PC-3 (cell line): ENCODE data around the gene RAB44. TPM values are rescaled to one million over a fixed set of nuclear protein-coding genes. Genes with fewer than 3 reads are reported as not detected.

Source experiments
- ATAC-seq: fragments of 200-7000 bp; cut with Tn5 transposase; 2 replicates; pipeline ENCODE4 v1.9.1; 2020; ENCODE audit warnings: mild to moderate bottlenecking, moderate library complexity
- BruUV-seq: library from RNA; stranded (reverse); fragments of 400-500 nt; replicated peaks from 2 replicates; lab custom pipeline; 2021; lab: Mats Ljungman, UMichigan
- CTCF ChIA-PET: fragments of 300-600 bp; sonication (Branson Sonifier 250); formaldehyde crosslinking; loops from one replicate; lab custom pipeline; 2022; ENCODE audit warnings: antibody characterized with exemption; lab: Charles Lee
- POLR2A ChIA-PET: fragments of 300-600 bp; sonication (Branson Sonifier 250); formaldehyde crosslinking; loops from one replicate; lab custom pipeline; 2022; ENCODE audit warnings: antibody characterized with exemption; ENCODE audit not compliant: unreplicated experiment; lab: Charles Lee
- DNase-seq: peaks from one replicate; pipeline ENCODE4 v3.0.0-alpha.2; 2015
- H2AFZ ChIP-seq: fragments of 300-600 bp; sonication (generic); 2 replicates; pipeline ENCODE4 v1.6.0; 2016; ENCODE audit warnings: antibody characterized with exemption, low read length
- H3F3A ChIP-seq: fragments of 300-600 bp; sonication (generic); one replicate; pipeline ENCODE4 v1.6.0; 2017; ENCODE audit warnings: antibody characterized with exemption, low read length, control low read depth, mild to moderate bottlenecking; ENCODE audit not compliant: unreplicated experiment
- H3K27ac ChIP-seq: fragments of 300-600 bp; sonication (generic); 2 replicates; pipeline ENCODE4 v1.5.1; 2016; ENCODE audit warnings: mild to moderate bottlenecking, low read length
- H3K27me3 ChIP-seq: fragments of 300-600 bp; sonication (generic); 2 replicates; pipeline ENCODE4 v1.6.1; 2016; ENCODE audit warnings: low read length, mixed read lengths
- H3K36me3 ChIP-seq: fragments of 300-600 bp; sonication (generic); 2 replicates; pipeline ENCODE4 v1.6.1; 2016; ENCODE audit warnings: low read depth, mixed run types, low read length, mixed read lengths
- H3K4me1 ChIP-seq: fragments of 300-600 bp; sonication (generic); 2 replicates; pipeline ENCODE4 v1.5.1; 2016; ENCODE audit warnings: low read length; ENCODE audit not compliant: insufficient read depth
- H3K4me2 ChIP-seq: fragments of 300-600 bp; sonication (generic); 2 replicates; pipeline ENCODE4 v1.6.0; 2016; ENCODE audit warnings: low read length
- H3K4me3 ChIP-seq: fragments of 300-600 bp; sonication (generic); 2 replicates; pipeline ENCODE4 v1.5.1; 2016; ENCODE audit warnings: mild to moderate bottlenecking, low read length, mixed read lengths
- H3K79me2 ChIP-seq: fragments of 300-600 bp; sonication (generic); 2 replicates; pipeline ENCODE4 v1.6.1; 2017; ENCODE audit warnings: low read length, mixed read lengths
- H3K9ac ChIP-seq: fragments of 300-600 bp; sonication (generic); 2 replicates; pipeline ENCODE4 v1.6.0; 2016; ENCODE audit warnings: mild to moderate bottlenecking, low read length
- H3K9me2 ChIP-seq: fragments of 300-600 bp; sonication (generic); replicated peaks from 2 replicates; pipeline ENCODE4 v1.6.1; 2016; ENCODE audit warnings: mixed run types, low read length, mixed read lengths
- H3K9me3 ChIP-seq: fragments of 300-600 bp; sonication (generic); 2 replicates; pipeline ENCODE4 v1.6.1; 2016; ENCODE audit warnings: low read length, mixed read lengths
- H4K20me1 ChIP-seq: fragments of 300-600 bp; sonication (generic); 2 replicates; pipeline ENCODE4 v1.6.1; 2016; ENCODE audit warnings: low read length, mixed read lengths
- CTCF ChIP-seq: fragments of 300-600 bp; sonication (generic); conservative IDR thresholded peaks from 2 replicates; pipeline ENCODE4 v1.5.1; 2017; ENCODE audit warnings: antibody characterized with exemption, low read depth, mild to moderate bottlenecking, low read length
- EZH2 ChIP-seq: fragments of 300-600 bp; sonication (generic); IDR thresholded peaks from one replicate; pipeline ENCODE4 v1.6.1; 2017; ENCODE audit warnings: antibody characterized with exemption, mild to moderate bottlenecking, low read length; ENCODE audit not compliant: unreplicated experiment
- EZH2phosphoT487 ChIP-seq: fragments of 300-600 bp; sonication (generic); IDR thresholded peaks from 2 replicates; pipeline ENCODE4 v1.6.1; 2018; ENCODE audit warnings: mild to moderate bottlenecking, antibody characterized with exemption, low read length, borderline replicate concordance
- intact Hi-C: fragments of 100-400 bp; cut with micrococcal nuclease; formaldehyde crosslinking; loops from 2 replicates; pipeline ENCODE4 v1.9.0; 2023
- total RNA-seq: library from RNA; depleted of rRNA; stranded (reverse); fragments of >200 nt; gene quantifications from 2 replicates; pipeline ENCODE4 v1.2.3, GENCODE V29; 2014

Gene RAB44
- total RNA-seq, 1 experiment from 2014 or later, result not detected

- Histone ChIP-seq H3K27me3 (no peaks in the 10 kb centered on the region), H3K27ac (no peak overlapping the region), H3K9me3 (no peaks in the 10 kb centered on the region), H3K9ac (no peak overlapping the region), H2AFZ (no peak overlapping the region), H3K4me2 (no peak overlapping the region), H3K79me2 (no peaks in the 10 kb centered on the region), H4K20me1 (no peaks in the 10 kb centered on the region), H3K4me1 (peaks cover 11% of the 10 kb centered on the region), H3F3A (no peaks in the 10 kb centered on the region), H3K36me3 (no peaks in the 10 kb centered on the region), H3K9me2 (no peaks in the 10 kb centered on the region), H3K4me3 (no peak overlapping the region)
- intact Hi-C loops, result no loop called here
- no peak for DNase-seq
- ChIA-PET POLR2A (no interaction called here), CTCF (no interaction called here)
- TF ChIP-seq EZH2phosphoT487 (no peak), EZH2 (no peak), CTCF (no peak)
- no TSS peak for BruUV-seq
- no peak for ATAC-seq
Measured at GRCh38 chr6:36670271-36670670, 27.4 kb upstream of the RAB44 start.

GRCh38 chr6:36671687-36672375 lies 25.8 kb upstream of the RAB44 start:
- ChIA-PET POLR2A (no interaction called here), CTCF (no interaction called here)
- no TSS peak for BruUV-seq
- TF ChIP-seq EZH2 (no peak), CTCF (no peak), EZH2phosphoT487 (no peak)
- DNase-seq, result no peak
- Histone ChIP-seq H3K36me3 (no peaks in the 10 kb centered on the region), H3K79me2 (no peaks in the 10 kb centered on the region), H3K9me2 (no peaks in the 10 kb centered on the region), H3K4me3 (no peak overlapping the region), H3F3A (no peaks in the 10 kb centered on the region), H3K4me2 (no peak overlapping the region), H3K27me3 (no peaks in the 10 kb centered on the region), H4K20me1 (no peaks in the 10 kb centered on the region), H3K27ac (no peak overlapping the region), H3K4me1 (peaks cover 7% of the 10 kb centered on the region), H3K9me3 (no peaks in the 10 kb centered on the region), H3K9ac (no peak overlapping the region), H2AFZ (no peak overlapping the region)
- intact Hi-C loops, result no loop called here
- ATAC-seq, result no peak

GRCh38 chr6:36673882-36674281 lies 23.7 kb upstream of the RAB44 start:
- ChIA-PET CTCF (no interaction called here), POLR2A (no interaction called here)
- Histone ChIP-seq H2AFZ (no peak overlapping the region), H3K9me2 (no peaks in the 10 kb centered on the region), H3K36me3 (no peaks in the 10 kb centered on the region), H3K9me3 (no peaks in the 10 kb centered on the region), H3K4me2 (no peak overlapping the region), H3K4me1 (peaks cover 7% of the 10 kb centered on the region; the same call in 1 of the 2 replicates), H3K27me3 (no peaks in the 10 kb centered on the region), H4K20me1 (no peaks in the 10 kb centered on the region), H3K79me2 (peaks cover 2% of the 10 kb centered on the region; the same call in 1 of the 2 replicates), H3F3A (no peaks in the 10 kb centered on the region), H3K9ac (no peak overlapping the region), H3K4me3 (no peak overlapping the region), H3K27ac (no peak overlapping the region)
- TF ChIP-seq EZH2phosphoT487 (no peak), CTCF (no peak), EZH2 (no peak)
- intact Hi-C loops, result no loop called here
- DNase-seq (no peak), ATAC-seq (no peak)
- BruUV-seq, result no TSS peak
